Suprapubic skin (tissue), 3 donors: ENCODE data around the gene SRM.

Experiments used
- EP300 ChIP-seq: sonication (generic); formaldehyde crosslinking; IDR thresholded peaks from one replicate; pipeline ENCODE4 v1.6.1; 2017; ENCODE audit warnings: antibody characterized with exemption
- TF ChIP-seq, protein P1 (sequence below), 2 donors: fragments of 200-600 bp in 1 of 2; fragments of 450-650 bp in 1 of 2; sonication (generic) in 1 of 2; IDR thresholded peaks; one replicate each; pipeline ENCODE4 v1.5.1; 2016 to 2019; ENCODE audit warnings: antibody characterized with exemption in 2 of 2, mild to moderate bottlenecking in 1 of 2, moderate library complexity in 1 of 2

DNA sequence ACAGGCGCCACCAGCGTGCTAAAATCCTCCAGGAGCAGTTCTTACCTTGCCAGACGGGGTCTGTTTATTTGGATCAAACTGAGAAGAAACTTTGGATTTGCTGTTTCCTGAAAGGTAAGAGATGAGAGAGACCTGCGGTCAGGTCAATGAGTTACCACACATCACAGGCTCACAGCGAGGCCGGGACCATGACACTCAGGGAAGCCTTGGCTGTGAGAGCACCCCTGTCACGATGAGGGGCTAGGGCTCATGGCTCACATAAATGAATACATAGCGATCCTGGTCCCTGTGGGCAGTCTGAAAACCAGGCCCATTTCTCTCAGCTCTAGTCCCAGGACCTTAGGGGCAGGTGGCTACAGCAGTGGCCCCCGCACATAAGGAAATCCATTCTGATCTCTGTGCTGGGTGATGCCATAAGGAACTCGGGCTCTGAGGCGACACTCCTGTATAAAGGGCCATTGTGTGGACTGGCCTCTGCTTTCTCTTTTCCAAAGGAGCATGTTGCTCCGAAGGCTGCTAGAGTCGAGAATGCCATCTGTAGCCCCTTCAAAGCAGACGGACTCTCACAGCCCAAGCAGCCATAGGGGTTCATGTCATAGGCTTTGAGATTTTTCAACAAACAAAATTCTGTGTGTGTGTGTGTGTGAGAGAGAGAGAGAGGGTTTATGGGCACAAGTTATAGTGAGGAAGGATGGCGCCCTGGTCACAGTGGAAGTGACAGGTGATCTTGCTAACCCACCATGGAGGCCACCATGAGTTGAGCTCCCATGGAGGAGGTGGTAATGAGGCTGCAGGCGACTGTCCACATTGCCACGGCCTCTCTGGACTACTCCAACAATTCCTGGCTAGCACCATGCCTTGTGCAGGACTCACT lies 9.0 kb upstream of the SRM start:
- no peak for TF ChIP-seq EP300
- TF ChIP-seq, protein P1, sequence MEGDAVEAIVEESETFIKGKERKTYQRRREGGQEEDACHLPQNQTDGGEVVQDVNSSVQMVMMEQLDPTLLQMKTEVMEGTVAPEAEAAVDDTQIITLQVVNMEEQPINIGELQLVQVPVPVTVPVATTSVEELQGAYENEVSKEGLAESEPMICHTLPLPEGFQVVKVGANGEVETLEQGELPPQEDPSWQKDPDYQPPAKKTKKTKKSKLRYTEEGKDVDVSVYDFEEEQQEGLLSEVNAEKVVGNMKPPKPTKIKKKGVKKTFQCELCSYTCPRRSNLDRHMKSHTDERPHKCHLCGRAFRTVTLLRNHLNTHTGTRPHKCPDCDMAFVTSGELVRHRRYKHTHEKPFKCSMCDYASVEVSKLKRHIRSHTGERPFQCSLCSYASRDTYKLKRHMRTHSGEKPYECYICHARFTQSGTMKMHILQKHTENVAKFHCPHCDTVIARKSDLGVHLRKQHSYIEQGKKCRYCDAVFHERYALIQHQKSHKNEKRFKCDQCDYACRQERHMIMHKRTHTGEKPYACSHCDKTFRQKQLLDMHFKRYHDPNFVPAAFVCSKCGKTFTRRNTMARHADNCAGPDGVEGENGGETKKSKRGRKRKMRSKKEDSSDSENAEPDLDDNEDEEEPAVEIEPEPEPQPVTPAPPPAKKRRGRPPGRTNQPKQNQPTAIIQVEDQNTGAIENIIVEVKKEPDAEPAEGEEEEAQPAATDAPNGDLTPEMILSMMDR (IDR thresholded peaks at IDR 0.05) = no peak
